ENCODE measurements around the gene CHST11. TPM values are rescaled to one million over a fixed set of nuclear protein-coding genes. Genes with fewer than 3 reads are reported as not detected.
"Not testable (repeated sequence)": the region's sequence is repeated elsewhere in the genome, so short reads cannot be mapped to it uniquely, and the experiment has no call there.

The CHST11 gene
- polyA plus RNA-seq, 1 donor, result 2.0 TPM

- DNase-seq (ENCODE audit: low read depth), result no peak
Measured at GRCh38 chr12:104562763-104563162, 106.0 kb downstream of the CHST11 start.

- DNase-seq (ENCODE audit: low read depth), result not testable (repeated sequence)
Measured at GRCh38 chr12:104564662-104565061, 107.9 kb downstream of the CHST11 start.

DNA sequence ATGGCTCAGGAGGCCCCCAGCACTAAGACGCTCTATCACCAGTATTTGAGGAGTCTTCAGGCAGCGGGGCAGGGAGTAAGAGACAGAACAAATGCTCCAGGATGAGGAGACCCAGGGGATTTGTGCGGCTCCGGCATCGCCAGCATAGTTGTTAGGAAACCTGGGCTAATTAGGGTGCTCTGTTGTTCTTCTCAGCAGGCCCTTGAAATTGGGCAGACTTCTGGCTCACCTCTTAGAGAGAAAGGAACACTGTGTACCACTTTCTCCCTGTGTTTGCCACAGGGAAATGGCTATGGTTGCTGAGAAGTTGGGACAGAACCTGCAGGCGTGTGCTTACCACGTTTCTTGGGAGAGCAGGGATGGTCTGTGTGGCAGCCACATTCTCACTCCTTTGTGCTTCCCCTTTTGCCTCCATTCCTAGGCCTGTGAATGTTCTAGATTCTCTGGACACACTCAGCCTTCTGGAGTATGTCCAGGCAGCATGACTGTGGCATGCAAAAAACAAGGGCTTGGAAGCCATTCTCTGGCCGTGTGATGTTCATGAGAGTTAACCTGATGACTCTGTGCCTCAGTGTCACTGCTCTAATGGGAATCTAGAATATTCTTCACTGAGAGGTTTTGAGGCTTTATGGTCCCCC is 109.0 kb downstream of the CHST11 start:
- no peak for DNase-seq (ENCODE audit: low read depth)

DNA sequence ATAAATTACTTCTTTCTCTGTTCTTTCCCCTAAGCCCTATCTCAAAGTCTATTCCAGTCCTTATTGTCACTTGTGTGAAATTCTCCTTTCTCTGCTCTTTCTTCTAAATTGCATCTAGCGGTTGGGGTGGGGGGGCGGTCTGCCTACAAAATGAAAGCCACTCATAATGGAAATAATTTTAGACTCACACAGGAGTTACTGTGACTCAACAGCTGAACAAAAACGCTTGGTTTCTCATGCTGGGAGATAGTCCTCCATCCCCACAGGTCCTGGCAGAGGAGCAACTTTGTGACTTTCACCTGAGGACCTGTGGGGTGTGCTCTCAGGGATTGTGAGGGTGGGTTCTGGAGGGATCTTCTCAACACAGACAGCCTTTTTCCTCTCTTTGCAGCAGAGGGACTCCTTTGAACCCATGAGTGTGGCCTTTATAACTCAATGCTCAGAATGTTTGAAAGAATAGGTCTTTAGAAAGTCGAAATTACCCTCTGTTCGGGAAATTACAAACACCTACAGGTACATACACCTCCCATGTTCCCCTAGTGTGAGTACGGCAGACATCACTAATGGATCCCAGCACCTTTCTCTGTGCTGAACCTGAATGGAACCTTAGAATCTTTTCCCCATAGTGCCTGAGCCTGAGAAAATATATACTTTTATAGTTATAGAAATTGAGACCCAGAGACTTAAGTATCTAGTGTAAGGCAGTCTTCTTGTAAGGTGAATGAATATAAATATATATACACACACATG is 109.7 kb downstream of the CHST11 start:
- DNase-seq (ENCODE audit: low read depth), result no peak

GRCh38 chr12:104567832-104568486 is 111.2 kb downstream of the CHST11 start:
- DNase-seq (ENCODE audit: low read depth), result no peak

DNA sequence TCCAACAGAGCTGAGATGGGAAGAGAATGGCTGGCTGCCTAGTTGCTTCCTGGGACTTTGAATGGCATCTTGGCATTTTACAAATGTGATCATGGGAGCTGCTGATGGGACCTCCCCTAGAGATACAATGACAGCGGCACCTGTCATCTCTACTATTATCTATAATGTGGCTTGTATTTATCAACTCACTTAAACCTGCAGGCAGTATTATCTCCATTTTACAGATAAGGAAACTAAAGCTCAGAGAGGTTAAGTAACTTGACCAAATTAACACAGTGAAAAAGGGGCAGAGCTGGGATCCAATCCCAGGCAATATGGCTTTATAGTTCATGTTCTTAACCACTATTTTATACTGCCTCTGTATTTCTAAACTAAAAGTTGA is 111.7 kb downstream of the CHST11 start:
- no peak for DNase-seq (ENCODE audit: low read depth)

DNA sequence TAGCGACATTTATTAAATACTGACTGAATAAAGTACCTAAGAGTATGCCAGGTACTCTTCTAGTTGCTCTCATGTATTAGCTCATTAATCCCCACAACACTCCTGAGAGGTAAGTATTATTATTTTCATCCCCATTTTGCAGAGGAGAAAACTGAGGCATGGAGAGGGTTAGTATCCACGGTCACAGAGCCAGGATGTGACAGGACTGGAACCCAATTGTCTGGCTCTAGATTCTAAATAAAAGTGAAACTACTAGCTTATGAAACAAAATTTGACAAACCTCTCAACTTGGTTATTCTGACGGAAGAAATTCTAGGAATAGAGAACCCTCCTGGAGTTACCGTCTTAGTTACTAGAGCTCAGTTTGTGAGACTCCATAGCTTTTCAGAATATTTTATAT is 112.2 kb downstream of the CHST11 start:
- no peak for DNase-seq (ENCODE audit: low read depth)

DNA sequence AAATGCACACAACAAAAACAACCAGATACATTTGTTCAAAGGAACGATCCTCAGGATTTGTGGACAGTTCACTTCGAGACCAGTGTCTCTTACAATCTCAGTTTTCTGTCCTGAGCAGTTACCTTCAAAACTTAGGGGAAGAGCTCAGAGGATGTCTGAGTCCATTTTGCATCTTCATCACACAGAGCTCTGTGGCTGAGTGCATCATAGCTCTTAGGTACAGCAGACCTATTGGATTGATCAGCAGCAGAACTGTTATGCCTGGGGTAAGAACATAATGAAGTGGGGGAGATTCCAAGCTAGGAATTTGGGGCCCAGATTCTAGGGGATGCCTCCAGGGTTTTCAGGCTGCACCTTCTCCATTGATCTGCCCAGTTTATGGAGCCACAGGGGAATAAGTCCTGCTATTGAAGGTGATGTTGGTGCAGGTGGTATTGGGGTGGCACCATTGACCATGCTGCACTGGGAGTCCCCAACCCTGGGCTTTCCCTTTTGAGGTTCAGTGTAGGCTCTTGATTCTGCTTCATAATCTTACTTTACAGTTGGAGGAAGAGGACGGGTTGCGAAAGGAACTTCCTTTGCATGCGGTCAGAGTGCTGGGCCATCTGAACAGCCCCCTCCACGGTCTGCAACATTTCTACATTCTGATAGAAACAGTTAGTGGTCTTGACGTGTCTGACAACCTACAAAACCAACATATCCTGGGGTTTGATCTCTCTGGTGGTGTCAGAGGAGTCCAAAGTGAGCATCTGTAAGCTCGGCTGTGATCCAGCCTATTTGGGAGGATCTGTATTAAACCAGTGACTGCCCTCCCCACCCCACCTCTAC is 112.8 kb downstream of the CHST11 start:
- no peak for DNase-seq (ENCODE audit: low read depth)

- DNase-seq (ENCODE audit: low read depth), result no peak
Measured at GRCh38 chr12:104570174-104570907, 113.6 kb downstream of the CHST11 start.

DNA sequence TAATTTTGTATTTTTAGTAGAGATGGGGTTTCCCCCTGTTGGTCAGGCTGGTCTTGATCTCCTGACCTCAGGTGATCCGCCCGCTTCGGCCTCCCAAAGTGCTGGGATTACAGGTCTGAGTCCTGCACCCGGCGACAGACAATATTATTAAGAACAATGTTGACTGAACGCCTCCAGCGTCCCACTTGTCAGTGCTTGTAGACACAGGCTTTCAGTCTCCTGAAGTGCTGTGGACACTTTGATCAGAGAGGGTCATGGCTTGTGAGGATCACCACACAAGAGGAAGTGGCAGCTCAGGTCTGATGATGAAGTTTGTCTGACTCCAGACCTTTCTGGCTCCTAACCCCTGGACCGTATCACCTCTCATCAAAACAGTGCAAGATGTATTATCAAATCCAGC is 114.6 kb downstream of the CHST11 start:
- no peak for DNase-seq (ENCODE audit: low read depth)

DNA sequence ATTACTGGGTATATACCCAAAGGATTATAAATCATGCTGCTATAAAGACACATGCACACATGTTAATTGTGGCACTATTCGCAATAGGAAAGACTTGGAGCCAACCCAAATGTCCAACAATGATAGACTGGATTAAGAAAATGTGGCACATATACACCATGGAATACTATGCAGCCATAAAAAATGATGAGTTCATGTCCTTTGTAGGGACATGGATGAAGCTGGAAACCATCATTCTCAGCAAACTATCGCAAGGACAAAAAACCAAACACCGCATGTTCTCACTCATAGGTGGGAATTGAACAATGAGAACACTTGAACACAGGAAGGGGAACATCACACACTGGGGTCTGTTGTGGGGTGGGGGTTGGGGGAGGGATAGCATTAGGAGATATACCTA is 117.6 kb downstream of the CHST11 start:
- DNase-seq (ENCODE audit: low read depth), result not testable (repeated sequence)

DNA sequence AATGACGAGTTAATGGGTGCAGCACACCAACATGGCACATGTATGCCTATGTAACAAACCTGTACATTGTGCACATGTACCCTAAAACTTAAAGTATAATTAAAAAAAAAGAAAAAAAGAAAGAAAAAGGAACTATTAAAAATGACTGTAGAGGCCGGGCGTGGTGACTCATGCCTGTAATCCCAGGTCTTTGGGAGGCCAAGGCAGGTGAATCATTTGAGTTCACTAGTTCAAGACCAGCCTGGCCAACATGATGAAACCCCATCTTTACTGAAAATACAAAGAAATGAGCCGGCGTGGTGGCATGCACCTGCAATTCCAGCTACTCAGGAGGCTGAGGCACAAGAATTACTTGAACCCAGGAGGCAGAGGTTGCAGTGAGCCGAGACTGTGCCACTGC is 118.0 kb downstream of the CHST11 start:
- not testable (repeated sequence) for DNase-seq (ENCODE audit: low read depth)

- no peak for DNase-seq (ENCODE audit: low read depth)
Measured at GRCh38 chr12:104575442-104576186, 118.9 kb downstream of the CHST11 start.

DNA sequence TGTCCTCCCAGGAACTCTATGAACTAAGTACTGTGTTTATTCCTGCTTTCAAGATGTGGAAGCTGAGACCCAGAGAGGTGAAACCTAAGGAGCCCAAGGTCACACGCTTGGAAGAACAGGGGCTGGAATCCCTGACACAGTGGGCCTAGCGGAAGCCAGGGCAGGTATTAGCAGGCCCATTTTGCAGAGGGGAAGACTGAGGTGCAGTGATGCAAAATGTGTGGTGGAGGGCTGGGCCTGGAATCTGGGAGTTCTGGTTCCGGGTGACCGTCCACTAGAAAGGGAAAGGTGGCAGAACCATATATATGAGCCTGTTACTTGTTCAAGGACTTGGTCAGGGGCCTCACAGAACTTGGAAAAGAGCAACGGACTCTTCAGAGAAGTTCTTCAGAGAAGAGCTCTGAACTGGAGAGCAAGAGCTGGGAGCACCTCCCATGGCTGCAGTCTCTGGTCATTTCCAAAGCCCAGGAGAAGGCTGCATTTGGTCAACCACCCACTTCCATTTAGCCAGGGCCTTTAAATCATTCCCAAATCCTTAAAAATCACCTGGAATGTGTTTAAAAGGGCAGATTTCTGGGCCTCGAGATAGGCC is 119.5 kb downstream of the CHST11 start:
- DNase-seq (ENCODE audit: low read depth), result no peak

DNA sequence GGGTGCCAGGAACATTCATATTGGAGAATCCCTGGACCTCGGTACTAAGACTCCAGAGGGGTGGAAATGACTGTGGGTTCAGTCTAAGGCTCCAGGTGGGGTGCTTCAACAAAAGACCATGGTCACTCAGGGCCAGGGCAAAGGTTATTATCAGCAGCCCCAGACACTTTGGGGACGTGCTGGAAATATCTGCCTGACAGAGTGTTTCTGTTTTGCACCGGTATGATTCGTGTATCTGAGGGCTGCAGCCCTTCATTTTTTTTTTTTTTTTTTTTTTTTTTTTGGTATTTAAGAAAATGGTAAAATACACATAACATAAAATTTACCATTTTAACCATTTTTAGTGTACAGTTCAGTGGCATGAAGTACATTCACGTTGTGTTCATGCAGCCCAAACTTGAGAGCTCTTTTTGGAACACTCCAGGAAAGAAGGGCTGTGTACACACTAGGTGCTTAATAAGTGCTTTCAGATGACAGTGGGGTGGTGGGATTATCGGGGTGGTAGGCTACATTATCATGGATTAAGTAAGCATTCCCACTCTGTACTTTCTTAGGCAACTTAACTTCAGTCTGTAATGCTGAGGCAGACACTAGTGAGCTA is 120.3 kb downstream of the CHST11 start:
- DNase-seq (ENCODE audit: low read depth), result no peak

DNA sequence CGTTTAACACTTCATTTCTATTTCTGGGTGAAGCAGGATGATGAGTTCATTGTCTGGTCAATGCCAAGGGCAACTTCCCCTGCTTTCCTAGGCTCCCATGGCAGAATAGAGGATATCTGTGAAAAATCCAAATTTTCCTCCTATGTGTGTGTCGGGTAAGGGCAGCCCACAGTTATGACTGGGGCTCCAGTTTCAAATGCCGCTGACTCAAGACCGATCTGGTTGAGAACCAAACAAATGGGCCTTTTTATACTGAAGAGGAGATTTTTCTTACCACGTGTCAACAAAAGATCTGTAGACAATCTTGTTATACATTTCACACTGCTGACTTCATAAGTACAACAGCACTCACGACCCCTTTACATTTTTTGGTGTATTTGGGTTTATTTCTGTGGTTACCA is 120.8 kb downstream of the CHST11 start:
- no peak for DNase-seq (ENCODE audit: low read depth)

DNA sequence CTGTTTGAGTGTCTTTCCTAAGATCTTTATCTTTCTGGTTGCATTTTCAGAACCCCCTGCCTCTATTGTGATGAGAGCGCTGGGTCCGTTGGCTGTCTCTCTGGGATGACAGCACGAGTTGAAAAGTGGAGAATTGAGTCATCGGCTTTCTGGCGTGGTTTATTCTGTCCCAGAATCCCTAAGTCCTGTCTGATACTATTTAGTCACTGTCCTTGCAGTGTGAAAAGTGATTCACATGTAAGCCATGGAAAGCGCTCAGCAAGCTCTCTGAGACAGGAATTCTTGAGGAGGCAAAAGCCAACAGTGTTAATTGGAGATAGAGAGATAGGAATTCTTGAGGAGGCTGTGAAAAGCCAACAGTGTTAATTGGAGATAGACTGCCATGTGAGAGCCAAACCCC is 121.7 kb downstream of the CHST11 start:
- DNase-seq (ENCODE audit: low read depth), result no peak

GRCh38 chr12:104579718-104580495 is 123.2 kb downstream of the CHST11 start:
- no peak for DNase-seq (ENCODE audit: low read depth)

DNA sequence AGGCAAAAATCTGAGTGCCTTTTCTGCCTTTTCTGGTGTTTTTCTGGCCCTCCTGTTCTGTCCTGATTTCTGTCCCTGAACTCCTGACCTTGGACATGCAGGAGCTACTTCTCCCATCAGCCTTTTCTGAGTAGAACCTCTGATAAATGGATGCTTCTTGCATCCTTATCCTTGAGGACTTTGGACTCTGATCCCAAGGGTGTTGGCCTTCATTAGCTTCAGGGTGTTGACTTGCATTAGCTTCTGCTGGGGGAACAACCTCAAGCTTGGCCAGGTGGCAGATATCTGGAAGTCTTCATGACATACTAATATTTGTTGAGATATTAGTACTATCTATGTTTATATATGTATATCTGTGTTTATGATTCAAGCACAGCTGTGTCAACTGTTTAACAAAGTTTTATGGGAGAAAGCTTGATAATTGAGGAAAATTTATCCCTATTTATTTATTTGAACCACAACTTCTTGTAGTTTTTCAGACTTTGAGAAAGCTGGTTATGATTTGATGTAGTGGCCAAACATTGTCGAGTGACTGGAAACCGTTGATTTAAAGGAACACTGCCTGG is 124.3 kb downstream of the CHST11 start:
- DNase-seq (ENCODE audit: low read depth), result no peak

All from forelimb muscle (tissue), 1 donor.